Gastroesophageal sphincter (tissue), 3 donors: ENCODE data around the gene ASB2.

Source experiments
- CTCF ChIP-seq, 4 experiments: fragments of 200-600 bp in 2 of 4; fragments of 450-650 bp in 2 of 4; sonication (generic) in 1 of 4; IDR thresholded peaks; one replicate each; pipeline ENCODE4 v1.5.1; 2017 to 2019; ENCODE audit warnings: antibody characterized with exemption in 4 of 4, mild to moderate bottlenecking in 2 of 4, moderate library complexity in 2 of 4
- EP300 ChIP-seq: sonication (generic); formaldehyde crosslinking; IDR thresholded peaks from one replicate; pipeline ENCODE4 v1.6.1; 2017; ENCODE audit warnings: antibody characterized with exemption, mild to moderate bottlenecking

DNA sequence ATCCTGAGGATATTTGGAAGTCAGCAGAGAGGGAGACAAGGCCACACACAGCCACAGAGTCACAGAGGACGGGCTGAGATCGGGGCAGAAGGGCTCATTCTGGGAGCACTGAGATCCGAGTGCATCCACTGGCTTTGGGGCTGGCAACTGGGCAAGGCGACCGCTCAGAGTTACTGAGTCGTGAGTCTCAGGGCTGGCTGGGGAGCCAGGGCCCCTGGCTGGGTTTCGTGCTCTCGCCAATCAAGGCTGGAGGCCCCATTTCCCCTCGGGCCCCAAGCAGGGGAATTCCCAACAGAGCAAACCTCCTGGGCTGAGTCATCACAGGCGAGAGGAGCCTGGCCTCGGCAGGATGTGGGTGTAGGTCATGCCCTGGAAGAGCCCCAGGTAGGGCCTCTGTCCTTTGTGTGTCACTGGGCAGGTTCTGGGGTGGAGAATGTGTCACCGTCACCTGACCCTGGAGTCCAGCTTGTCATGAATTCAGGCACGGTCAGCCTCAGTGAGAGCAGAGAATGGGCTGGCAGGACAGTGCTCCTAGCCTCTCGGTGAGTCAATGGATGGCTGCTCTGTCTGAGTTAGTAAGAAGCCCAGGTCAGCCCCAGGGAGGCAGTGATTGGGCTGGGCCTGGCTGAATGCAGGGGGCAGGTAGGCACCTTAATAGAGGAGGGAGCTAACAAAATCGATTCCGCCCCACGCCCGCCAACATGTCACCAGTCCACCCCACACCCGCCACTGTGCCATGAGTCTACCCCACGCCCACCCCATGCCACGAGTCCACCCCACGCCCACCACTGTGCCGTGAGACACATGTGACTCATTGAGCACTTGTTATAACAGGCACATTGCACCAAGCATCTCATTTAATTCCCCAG is 16.9 kb downstream of the ASB2 start:
- TF ChIP-seq CTCF (IDR thresholded peaks at IDR 0.05) (no peak), EP300 (no peak)
